Effector memory CD4-positive, alpha-beta T cell (primary cell): ENCODE results near the gene CD28.
"Not testable (repeated sequence)": the region's sequence is repeated elsewhere in the genome, so short reads cannot be mapped to it uniquely, and the experiment has no call there.

ENCODE experiments used
- DNase-seq, 3 donors: peaks; one replicate each; pipeline ENCODE4 v3.0.0-alpha.2; 2020
- H3K27ac ChIP-seq: 2 replicates; pipeline ENCODE4 v1.7.0; 2013; ENCODE audit warnings: mild to moderate bottlenecking, low read length, moderate library complexity; ENCODE audit not compliant: insufficient read depth, poor library complexity, severe bottlenecking
- H3K27me3 ChIP-seq: replicated peaks from 2 replicates; pipeline ENCODE4 v1.7.0; 2013; ENCODE audit warnings: mild to moderate bottlenecking, low read length; ENCODE audit not compliant: insufficient read depth, control insufficient read depth, poor library complexity, severe bottlenecking
- H3K36me3 ChIP-seq: 2 replicates; pipeline ENCODE4 v1.7.0; 2013; ENCODE audit warnings: mild to moderate bottlenecking, low read length, moderate library complexity; ENCODE audit not compliant: control insufficient read depth, insufficient read depth
- H3K4me1 ChIP-seq: 2 replicates; pipeline ENCODE4 v1.7.0; 2013; ENCODE audit warnings: low read length, mild to moderate bottlenecking; ENCODE audit not compliant: control insufficient read depth, insufficient read depth, poor library complexity, severe bottlenecking
- H3K4me3 ChIP-seq: 2 replicates; pipeline ENCODE4 v1.7.0; 2013; ENCODE audit warnings: low read length, low read depth, mild to moderate bottlenecking; ENCODE audit not compliant: insufficient read depth, poor library complexity, severe bottlenecking
- H3K9me3 ChIP-seq: 2 replicates; pipeline ENCODE4 v1.7.0; 2013; ENCODE audit warnings: mild to moderate bottlenecking, low read length, moderate library complexity; ENCODE audit not compliant: control insufficient read depth

Gene CD28

GRCh38 chr2:203775684-203776083 lies 69.2 kb downstream of the CD28 start:
- H3K4me1 ChIP-seq = peaks cover 4% of the 10 kb centered on the region
- no peaks in the 10 kb centered on the region for H3K27me3 ChIP-seq
- H3K9me3 ChIP-seq = no peaks in the 10 kb centered on the region
- no peaks in the 10 kb centered on the region for H3K36me3 ChIP-seq
- no peak for DNase-seq
- H3K4me3 ChIP-seq = no peak overlapping the region
- H3K27ac ChIP-seq = no peak overlapping the region

- H3K4me1 ChIP-seq = peaks cover 4% of the 10 kb centered on the region
- no peak overlapping the region for H3K27ac ChIP-seq
- no peaks in the 10 kb centered on the region for H3K9me3 ChIP-seq
- H3K27me3 ChIP-seq = no peaks in the 10 kb centered on the region
- no peak for DNase-seq
- no peak overlapping the region for H3K4me3 ChIP-seq
- H3K36me3 ChIP-seq = no peaks in the 10 kb centered on the region
These were observed 70.6 kb downstream of the CD28 start for GRCh38 chr2:203777030-203777429.

GRCh38 chr2:203779477-203780073 lies 73.1 kb downstream of the CD28 start:
- not testable (repeated sequence) for H3K4me3 ChIP-seq, H3K27me3 ChIP-seq, DNase-seq, H3K9me3 ChIP-seq, H3K4me1 ChIP-seq, H3K36me3 ChIP-seq
- H3K27ac ChIP-seq = peak overlapping the region; percentile 27

GRCh38 chr2:203780231-203780630 lies 73.8 kb downstream of the CD28 start:
- H3K4me1 ChIP-seq = peaks cover 9% of the 10 kb centered on the region

GRCh38 chr2:203781151-203781550 lies 74.7 kb downstream of the CD28 start:
- Histone ChIP-seq H3K36me3 (no peaks in the 10 kb centered on the region), H3K27me3 (no peaks in the 10 kb centered on the region), H3K9me3 (no peaks in the 10 kb centered on the region), H3K4me3 (no peak overlapping the region), H3K4me1 (peaks cover 9% of the 10 kb centered on the region), H3K27ac (no peak overlapping the region)
- DNase-seq = no peak

More at GRCh38 chr2:203780231-203780630, 73.8 kb downstream of the CD28 start:
- Histone ChIP-seq H3K9me3 (no peaks in the 10 kb centered on the region), H3K27ac (no peak overlapping the region), H3K27me3 (no peaks in the 10 kb centered on the region), H3K4me3 (no peak overlapping the region), H3K36me3 (no peaks in the 10 kb centered on the region)
- DNase-seq = no peak

- DNase-seq = peak; percentile 32 to 41 (median 39)
- Histone ChIP-seq H3K4me3 (no peak overlapping the region), H3K27ac (no peak overlapping the region), H3K4me1 (peaks cover 9% of the 10 kb centered on the region), H3K27me3 (no peaks in the 10 kb centered on the region), H3K9me3 (no peaks in the 10 kb centered on the region), H3K36me3 (no peaks in the 10 kb centered on the region)
These were observed 76.0 kb downstream of the CD28 start for GRCh38 chr2:203782262-203782976.

GRCh38 chr2:203783496-203784203 lies 77.2 kb downstream of the CD28 start:
- Histone ChIP-seq H3K9me3 (no peaks in the 10 kb centered on the region), H3K4me1 (peaks cover 9% of the 10 kb centered on the region), H3K4me3 (no peak overlapping the region), H3K27me3 (no peaks in the 10 kb centered on the region), H3K27ac (no peak overlapping the region), H3K36me3 (no peaks in the 10 kb centered on the region)
- DNase-seq = no peak

- not testable (repeated sequence) for DNase-seq, H3K36me3 ChIP-seq, H3K4me1 ChIP-seq, H3K9me3 ChIP-seq, H3K27me3 ChIP-seq, H3K4me3 ChIP-seq, H3K27ac ChIP-seq
These were observed 78.4 kb downstream of the CD28 start for GRCh38 chr2:203784710-203785270.

GRCh38 chr2:203785391-203786110 lies 79.1 kb downstream of the CD28 start:
- not testable (repeated sequence) for H3K27me3 ChIP-seq, DNase-seq, H3K4me3 ChIP-seq, H3K36me3 ChIP-seq, H3K27ac ChIP-seq, H3K9me3 ChIP-seq, H3K4me1 ChIP-seq
